T-helper 2 cell treated with Interferon-gamma antibody and Interleukin-4, amounts not matched to agents 100 ng/mL and 5 ng/mL, for 36 hours (primary cell): ENCODE data around the gene KCTD8. TPM values are rescaled to one million over a fixed set of nuclear protein-coding genes. Genes with fewer than 3 reads are reported as not detected.

Experiments
- intact Hi-C: fragments of 100-400 bp; cut with micrococcal nuclease; formaldehyde crosslinking; loops from one replicate; pipeline ENCODE4 v1.15.1; 2023
- total RNA-seq: library from RNA; stranded (reverse); gene quantifications from 2 replicates; pipeline ENCODE4 v1.2.3, GENCODE V29; 2022

KCTD8 gene
- not detected in 2 replicates for total RNA-seq

DNA sequence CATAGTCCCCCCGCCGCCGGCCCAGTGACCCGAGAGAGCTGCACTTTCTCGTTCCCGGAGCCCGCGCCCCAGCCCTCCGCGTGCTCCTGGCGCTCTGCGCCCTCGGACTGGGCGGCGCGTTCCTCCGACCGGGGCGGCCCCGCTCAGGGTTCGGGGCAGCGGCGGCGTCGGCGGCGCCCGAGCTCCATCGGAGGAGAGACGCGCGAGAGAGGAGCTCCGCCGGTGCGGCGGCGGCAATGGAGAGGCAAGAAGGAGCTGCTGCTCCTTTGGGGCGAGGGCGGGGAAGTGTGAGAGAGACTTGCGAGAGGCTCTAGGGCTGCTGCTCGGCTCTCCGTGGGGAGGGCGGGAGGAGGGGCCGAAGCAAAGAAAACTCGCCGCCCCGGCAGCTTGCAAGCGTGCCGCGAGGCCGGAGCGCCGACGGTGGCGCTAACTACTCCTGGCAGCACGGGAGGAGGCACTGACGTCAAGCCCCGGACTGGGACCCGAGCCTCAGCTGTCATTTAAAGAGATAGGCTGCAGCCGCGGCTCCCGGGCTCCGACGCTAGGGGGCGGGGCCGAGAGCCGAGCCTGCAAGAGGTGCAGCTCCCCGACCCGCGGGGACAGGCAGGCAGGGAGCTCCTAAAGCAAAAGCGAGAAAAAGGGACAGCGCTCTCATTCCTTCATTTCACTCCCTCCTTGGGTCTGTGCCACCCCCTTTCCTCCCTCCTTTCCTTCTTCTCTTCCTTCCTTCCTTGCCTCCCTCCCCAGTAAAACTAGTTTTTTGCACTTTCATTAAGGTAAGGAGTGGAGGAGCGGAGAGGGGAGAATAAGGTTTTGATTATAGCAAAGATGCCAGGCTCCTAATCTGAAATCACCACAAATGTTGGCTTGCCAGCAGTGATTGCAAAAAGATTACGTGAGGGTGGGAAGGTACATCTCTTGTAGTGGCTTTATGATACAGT lies at the start of gene KCTD8:
KCTD8 (minus strand) TSS at position 289 of the 941 bp plus-strand sequence.
- intact Hi-C loops: loop anchor here (1.0 to 5.0 kb wide), 3 partner anchors 180 to 279 kb away; partner anchors contain the start of genes GNPDA2 and GUF1

DNA sequence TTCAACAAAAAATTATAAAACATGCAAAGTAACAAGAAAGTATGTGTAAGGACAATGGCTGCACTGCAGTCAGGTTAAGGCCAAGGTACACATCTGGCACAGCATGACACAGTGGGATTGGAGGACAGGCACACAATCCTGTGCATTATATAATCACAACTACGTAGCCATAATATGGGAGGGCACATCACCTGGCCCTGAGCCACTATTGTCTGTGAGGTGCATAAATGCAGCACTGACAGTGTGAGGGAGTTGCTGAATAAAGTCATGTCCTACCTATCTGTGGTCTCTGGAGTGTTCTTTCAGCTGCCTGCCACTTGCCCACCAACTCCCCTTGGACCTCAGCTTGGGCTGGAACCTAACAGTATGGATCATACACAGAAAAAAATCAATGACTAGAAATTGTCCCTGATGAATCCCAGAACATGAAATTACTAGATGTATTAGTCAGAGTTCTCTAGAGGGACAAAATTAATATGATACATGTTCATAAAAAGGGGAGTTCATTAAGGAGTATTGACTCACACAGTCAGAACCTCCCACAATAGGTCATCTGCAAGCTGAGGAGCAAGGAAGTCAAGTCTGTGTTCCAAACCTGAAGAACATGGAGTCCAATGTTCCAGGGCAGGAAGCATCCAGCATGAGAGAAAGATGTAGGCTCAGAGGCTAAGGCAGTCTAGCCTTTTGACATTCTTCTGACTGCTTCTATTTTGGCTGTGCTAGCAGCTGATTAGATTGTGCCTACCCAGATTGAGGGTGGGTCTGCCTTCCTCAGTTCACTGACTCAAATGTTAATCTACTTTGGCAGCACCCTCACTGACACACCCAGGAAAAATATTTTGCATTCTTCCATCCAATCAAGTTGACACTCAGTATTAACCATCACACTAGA lies 46.4 kb upstream of the KCTD8 start:
- intact Hi-C loops: loop anchor here (5.0 kb wide), 1 partner anchor 1363 kb away; no protein-coding TSS in a partner anchor

DNA sequence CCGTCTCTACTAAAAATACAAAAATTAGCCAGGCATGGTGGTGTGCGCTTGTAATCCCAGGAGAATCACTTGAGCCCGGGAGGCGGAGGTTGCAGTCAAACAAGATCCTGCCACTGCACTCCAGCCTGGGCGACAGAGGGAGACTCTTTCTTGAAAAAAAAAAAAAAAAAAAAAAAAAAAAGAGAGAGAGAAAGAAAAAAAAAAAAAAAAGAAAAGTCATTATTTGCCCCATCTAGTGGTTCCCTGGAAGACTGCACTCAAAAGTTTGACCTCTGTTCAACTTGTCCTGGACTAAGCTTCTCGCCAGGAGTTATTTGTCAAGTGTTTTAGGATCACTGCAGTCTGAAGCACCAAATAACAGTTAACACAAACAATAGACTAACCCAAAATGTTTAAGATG lies 45.3 kb upstream of the KCTD8 start:
- intact Hi-C loops: loop anchor here (5.0 kb wide), 1 partner anchor 1362 kb away; no protein-coding TSS in a partner anchor

DNA sequence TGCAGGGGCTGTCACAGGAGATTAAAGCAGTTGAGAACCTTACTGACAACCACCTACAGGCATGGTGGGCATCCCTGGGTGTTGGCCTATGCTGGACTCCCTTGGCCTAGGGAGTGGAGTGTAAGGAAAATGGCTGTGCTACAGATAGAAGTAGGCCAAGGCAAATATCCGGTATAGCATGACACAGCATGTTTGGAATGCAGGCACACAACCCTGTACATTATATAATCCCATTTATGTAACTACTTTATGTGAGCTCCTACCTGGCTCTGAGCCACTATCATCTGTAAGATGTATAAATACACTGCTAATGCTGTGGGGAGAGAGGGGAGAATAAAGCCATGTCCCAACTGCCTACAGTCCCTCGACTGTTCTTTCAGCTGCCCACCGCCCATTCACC lies 38.7 kb upstream of the KCTD8 start:
- intact Hi-C loops: no loop called here

DNA sequence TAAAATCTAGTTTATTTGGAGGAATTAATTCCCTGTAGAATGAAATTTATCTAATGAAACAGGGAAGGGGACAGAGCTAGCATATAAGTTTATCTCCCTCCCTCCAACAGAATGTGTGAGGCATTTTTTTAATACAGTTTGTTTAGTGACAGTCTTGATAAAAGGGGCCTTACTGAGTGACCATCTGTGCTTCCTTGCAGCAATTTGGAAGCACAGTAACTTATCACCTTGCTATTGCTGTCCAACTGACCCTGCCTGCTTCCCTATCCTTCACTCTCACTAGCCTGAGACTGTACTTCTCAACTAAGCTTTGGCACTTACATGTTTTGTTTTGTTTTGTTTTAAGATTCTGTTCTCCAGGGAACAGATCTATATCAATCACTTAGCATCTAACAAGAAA lies 31.1 kb upstream of the KCTD8 start:
- intact Hi-C loops: no loop called here

DNA sequence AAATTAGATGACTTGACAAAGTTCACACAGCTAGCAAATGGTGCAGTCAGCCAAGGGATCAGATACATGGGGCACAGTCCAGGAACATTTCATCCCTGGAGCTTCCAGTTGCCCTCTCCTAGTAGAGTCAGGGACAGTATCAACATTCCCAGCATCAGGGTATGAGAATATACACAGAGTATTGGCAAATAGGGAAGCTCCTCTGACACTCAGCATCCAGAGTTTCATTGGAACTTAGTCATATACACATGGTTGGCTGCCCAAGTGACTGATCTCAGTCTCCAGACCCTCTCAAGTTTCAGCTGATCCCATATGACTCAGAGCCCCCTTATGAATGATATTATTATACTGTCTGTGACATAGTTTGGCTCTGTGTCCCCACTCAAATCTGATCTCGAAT lies 13.7 kb upstream of the KCTD8 start:
- intact Hi-C loops: no loop called here

DNA sequence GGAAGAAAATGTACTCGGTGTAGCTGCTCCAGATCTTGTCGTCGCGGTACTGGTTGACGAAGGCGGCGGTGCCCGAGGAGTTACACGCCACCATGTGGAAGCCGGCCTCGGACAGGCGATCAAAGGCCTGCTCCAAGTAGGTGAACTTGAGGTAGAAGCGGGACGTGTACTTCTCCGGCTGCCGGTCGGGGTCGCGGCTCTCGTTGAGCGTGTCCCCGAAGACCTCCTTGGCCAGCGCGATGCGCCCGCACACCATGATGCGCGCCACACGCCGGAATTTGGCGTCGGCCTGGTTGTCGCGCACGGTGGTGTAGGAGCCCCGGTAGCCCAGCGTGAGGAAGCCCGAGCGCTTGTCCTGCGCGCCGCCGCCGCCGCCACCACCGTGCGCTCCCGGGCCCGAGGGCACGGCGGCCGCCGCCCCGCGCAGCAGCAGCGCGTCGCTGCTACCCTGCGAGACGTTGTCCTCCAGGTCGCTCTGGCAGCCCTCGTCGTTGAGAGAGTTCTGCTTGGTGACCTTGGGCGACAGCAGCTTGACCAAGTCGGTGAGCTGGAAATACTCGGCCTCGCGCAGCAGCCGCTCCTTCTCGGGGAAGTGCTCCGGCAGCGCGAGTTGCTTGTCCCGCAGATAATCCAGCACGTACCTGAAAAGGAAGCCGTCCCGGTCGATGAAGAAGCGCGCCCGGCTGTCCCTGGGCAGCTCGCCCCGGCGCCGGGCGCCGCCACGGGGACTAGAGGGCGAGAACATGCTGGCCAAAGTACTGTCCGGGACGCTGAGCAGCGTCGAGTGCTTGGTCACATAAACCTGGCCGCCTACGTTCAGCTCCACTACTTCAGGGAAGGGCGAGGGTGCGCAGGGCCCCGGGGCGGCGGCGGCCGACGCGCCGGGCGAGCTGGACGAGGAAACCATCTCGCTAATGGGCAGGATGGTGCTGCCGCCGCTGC lies 775 bp downstream of the KCTD8 start:
- intact Hi-C loops: loop anchor here (2.0 to 5.0 kb wide), 2 partner anchors 181 to 279 kb away; partner anchors contain the start of gene GNPDA2

DNA sequence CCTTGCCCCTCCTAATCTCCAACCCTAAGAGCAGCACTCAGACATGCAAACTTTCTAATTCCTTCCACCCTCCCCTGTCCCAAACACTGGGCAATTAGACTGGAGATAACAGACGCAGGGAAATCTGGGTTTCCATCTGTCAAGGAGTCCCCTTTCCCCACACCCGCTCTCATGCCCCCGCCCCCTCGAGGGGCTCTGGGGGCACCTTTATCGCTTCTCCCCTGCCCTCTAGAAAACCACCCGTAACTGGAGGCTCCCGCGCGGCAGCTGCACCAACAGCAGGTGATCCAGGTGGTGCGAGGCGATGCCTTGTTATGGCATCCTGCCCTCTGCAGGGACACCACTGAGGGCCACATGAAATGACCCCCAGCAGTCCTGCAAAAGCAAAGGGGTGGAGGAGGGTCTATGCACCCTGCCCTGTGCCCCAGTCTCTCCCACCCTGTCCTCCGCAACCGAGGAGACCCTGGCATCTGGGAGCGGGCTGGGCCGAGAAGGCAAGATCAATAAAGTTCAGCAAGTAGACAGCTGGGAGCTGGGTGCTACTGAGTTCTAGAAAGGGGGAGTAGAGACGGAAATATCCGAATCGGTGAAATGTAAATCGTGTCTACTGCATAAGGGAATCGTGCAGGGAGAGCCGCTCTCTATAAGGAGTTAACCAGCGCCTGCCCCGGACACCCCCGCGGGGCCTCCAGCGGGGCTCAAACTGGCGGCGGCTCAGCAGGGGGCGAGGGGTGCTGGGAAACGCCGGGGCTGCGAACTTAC lies 1.6 kb downstream of the KCTD8 start:
- intact Hi-C loops: loop anchor here (5.0 kb wide), 1 partner anchor 280 kb away; the partner anchor contains the start of gene GNPDA2

DNA sequence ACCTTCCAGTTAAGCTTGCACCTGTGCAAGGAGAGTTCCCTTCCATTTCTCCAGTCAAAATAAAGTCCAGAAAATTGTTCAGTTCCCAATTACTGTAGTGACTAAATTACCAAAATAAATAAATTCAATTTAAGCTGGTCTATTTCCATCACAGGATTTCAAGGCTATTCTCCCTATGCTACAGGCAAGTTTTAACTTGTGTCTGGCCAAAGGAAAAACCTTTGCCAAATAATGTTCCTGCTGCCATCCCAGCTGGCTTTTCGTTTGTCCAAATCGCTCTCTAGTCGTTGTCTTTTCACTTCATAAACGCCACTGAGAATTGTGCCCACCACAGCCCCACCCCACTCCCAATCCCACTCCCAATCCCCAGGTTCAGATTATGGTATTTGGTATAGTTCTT lies 2.4 kb downstream of the KCTD8 start:
- intact Hi-C loops: loop anchor here (5.0 kb wide), 1 partner anchor 281 kb away; the partner anchor contains the start of gene GNPDA2

DNA sequence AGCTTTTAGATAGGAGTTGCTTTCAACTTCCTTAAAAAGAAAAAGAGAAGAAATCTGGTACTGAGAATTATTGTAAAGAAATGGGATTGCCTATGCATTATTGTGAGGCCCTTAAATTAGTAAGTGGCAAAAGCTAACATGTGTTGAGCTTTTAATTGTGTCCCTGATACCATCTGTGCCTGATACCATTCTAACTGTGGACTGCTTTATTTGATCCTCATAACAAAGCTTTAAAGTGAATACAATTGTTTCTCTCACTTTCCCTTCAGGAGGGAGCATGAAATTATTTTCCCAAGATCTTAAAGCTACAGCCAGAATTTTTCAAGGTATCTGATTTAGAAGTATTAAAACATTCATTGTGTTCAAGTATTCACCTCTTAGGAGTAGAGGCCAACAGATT lies 9.9 kb downstream of the KCTD8 start:
- intact Hi-C loops: no loop called here

DNA sequence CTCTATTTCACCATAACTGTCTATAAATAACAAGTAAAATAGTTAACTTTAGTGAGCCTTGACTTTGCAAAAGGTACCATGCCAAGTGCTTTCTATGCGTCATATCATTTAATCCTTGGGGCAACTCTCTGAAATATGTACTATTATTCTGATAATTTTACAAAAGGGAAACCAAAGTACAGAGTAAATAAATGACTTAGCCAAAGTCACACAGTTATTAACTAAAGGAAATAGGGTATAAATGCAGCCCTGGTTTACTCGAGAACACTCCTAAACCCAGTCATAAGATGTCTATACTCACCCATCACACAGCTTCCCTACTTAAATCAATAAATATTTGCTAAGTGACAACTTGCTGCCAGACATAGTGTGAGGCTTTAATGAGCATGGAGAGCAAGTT lies 14.4 kb downstream of the KCTD8 start:
- intact Hi-C loops: no loop called here

DNA sequence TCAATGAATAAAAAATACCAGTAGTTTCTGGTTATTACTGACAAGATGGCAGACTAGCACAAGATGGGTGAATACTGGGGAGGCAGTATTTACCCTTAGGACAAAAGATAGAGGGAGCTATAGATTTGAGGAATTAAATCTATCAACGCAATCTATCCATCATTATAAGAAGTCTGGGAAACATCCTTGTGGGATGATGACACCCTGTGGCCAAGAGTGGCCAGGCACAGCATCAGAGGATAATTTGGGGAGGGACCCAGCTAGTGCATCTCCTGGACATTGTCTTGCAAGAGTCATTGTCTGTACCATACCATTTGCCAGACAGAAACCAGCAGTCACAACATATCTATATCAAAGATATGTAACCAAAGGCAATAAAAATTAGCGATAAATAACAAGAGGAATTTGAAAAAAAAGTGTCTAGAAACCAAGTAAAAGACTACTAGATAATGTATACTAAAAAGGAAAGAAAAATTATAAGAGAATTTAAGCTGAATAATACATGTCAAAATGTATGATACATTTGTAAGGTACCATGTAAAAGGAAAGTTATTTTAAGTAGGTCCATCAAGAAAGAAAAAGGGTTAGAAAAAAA lies 22.9 kb downstream of the KCTD8 start:
- intact Hi-C loops: no loop called here

DNA sequence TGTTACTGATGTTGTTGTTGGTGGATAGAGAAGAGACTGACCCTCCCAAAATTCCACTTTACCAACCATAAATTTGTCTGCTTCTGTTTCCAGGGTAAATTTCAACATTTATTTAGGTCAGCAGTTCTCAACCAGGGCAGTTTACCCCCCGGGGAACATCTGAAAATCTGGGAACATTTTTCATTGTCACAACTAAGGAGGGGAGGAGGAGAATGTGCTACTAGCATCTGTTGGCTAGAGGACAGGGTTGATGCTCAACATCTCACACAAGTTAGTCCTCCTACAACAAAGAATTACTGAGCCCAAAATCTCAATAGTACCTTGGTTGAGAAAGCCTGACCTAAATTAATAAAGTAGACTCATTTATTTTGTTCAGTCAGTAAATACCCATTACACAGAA lies 25.7 kb downstream of the KCTD8 start:
- intact Hi-C loops: no loop called here

DNA sequence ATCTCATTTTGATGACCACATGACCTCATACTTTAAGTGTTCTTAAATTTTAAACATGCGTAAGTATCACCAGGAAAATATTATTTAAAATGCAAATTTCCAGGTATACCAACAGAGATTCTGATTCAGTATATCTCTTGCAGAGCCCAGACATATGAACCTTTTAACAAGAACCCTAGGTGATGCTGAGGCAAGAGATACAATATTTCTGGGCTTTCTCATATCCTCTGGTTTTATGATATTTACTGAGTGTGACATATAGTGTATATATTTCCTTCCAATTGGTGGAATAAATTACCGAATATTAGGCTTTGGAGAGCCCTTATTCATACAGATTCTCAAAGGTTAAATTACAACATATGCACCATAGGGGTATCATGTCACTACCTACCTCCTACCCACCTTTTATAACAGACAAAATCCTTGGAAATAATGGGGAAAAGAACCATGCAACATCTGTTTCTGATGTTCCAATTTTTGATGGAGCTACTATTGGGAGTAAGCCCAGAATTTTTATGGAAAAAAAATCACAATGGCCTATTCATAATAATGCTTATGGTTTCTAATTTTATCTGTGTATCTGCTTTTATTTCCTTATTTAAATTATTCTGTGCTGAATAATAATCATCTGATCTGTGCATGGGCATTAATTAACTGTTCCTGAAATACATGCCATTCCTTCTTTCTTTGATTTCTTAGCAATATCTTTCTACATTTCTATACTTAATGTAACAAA lies 27.1 kb downstream of the KCTD8 start:
- intact Hi-C loops: no loop called here

DNA sequence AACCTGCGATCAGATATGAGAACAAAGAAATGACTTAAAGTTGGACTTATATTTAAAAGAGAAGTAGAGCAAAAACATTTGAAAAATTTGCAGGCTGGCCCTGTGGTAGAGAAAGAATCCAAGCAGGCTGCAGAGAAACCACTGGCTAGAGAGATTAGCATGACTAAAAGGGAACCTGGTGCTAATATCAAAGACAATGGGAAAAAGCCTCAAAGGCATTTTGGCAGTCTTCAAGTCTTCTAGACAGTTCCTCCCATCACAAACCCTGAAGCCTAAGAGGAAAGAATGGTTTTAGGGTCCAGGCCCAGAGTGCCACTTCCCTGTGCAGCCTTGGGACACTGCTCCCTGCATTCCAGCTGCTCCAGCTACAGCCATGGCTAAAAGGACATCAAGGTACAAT lies 33.4 kb downstream of the KCTD8 start:
- intact Hi-C loops: no loop called here

DNA sequence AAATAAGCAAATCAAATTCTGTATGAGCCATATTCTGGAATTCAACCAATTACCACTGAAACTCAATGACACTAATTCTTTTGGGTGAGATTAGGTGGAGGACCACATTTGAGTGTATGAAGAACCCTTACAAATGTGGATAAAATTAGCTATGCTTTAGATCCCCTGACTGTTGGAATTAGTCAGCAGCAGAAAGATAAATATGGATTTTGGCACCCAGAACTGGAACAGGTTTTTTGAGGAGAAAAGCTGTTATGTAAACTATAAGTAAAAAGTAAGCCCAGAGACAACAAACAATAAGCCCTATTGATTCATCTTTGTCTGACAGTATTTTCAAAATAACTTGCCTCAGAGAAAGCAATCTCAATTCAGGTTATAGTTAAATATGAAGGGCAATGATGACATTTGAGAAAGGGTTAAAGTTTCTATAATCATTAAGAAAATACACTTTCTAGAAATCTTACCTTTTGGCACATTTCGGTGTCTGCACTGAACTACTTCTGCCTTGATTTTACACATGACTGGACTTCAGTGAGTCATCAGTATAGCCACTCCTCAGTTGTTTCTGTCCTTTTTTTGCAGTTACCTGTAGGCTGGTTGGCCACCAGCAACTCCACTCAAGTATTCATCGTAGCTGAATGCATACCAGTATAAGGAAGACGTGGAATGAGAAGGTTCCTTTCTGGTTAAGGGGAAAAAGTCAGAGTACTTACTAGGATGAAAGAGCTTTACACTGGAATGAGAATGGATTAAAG lies 80.0 kb downstream of the KCTD8 start:
- intact Hi-C loops: no loop called here

DNA sequence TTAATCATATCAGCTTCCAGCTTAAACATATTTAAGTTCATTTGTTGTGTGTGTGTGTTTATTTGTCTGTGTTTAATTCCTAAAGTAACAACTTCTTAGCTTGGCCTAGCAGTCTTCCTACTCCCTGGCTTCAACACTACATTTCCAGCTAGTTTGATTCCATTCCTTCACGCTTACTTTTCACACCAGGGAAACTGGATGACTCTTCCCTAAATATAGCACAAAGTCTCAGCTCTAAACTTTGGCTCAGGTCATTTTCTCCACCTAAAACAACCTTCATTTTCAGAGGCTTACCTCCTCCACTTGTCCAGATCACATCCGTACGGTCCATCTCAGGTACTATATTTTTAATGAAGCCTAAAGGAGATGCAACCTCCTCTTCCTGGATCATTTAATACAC lies 94.4 kb downstream of the KCTD8 start:
- intact Hi-C loops: no loop called here

DNA sequence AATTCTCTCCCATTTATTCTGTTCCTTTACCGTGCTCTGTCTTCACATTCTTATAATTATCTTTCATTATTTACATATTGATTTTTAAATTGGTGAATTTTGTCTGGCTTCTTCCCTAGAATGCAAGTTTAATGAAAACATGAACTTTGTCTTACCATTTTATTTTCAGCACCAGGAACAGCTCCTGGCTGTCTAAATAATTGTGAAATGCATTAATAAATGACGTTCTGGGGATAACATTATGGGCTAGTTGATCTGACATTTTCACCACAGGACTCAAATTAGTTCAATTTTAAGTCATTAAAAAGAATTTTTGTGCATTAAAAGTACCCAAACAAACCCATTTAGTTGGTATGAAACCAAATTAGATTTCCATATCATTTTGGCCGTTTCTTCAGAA lies 97.5 kb downstream of the KCTD8 start:
- intact Hi-C loops: no loop called here
